ENCODE data around the gene INPP5D. TPM values are rescaled to one million over a fixed set of nuclear protein-coding genes. Genes with fewer than 3 reads are reported as not detected.
"Not testable (repeated sequence)": the region's sequence is repeated elsewhere in the genome, so short reads cannot be mapped to it uniquely, and the experiment has no call there.

Gene INPP5D
- 4.6 TPM for polyA plus RNA-seq (2013, experiment 1 of 2)
- polyA plus RNA-seq (2013, experiment 2 of 2), result 5.9 TPM

- H3K36me3 ChIP-seq (ENCODE audit: insufficient read depth, low read length), result no peaks in the 10 kb centered on the region
- 89% methylated on average over 25 of the region's 26 CpGs for whole genome bisulfite sequencing
- no peaks in the 10 kb centered on the region for H3K9me3 ChIP-seq (ENCODE audit: insufficient read depth, low read depth, low read length)
- H3K9ac ChIP-seq (ENCODE audit: low read depth, low read length), result no peak within 1 kb of the TSS
- no peaks in the 10 kb centered on the region for H3K4me1 ChIP-seq (ENCODE audit: insufficient read depth, low read length)
- no peak within 1 kb of the TSS for H3K4me3 ChIP-seq (ENCODE audit: low read length)
- H3K27me3 ChIP-seq (ENCODE audit: insufficient read depth, low read length), result 0 out of 2 replicates have a peak, but pooled peaks cover under 1% of the 10 kb centered on the region
- no peak within 1 kb of the TSS for H3K27ac ChIP-seq (ENCODE audit: low read depth, low read length)
Measured at GRCh38 chr2:233059797-233060500, at the start of gene INPP5D. Gene INPP5D, plus strand, starts transcription at chr2:233060342. Its CDS starts 137 bp downstream, at chr2:233060479.

- no peaks in the 10 kb centered on the region for H3K27me3 ChIP-seq (ENCODE audit: insufficient read depth, low read length)
- WGBS, result 92% methylated on average over 9 of the region's 9 CpGs
- no peaks in the 10 kb centered on the region for H3K9me3 ChIP-seq (ENCODE audit: insufficient read depth, low read depth, low read length)
- no peak overlapping the region for H3K27ac ChIP-seq (ENCODE audit: low read depth, low read length)
- no peak overlapping the region for H3K4me3 ChIP-seq (ENCODE audit: low read length)
- H3K36me3 ChIP-seq (ENCODE audit: insufficient read depth, low read length), result no peaks in the 10 kb centered on the region
- no peak overlapping the region for H3K9ac ChIP-seq (ENCODE audit: low read depth, low read length)
- no peaks in the 10 kb centered on the region for H3K4me1 ChIP-seq (ENCODE audit: insufficient read depth, low read length)
Measured at GRCh38 chr2:233010569-233011267, 49.4 kb upstream of the INPP5D start.

GRCh38 chr2:233011268-233011650 lies 48.9 kb upstream of the INPP5D start:
- Histone ChIP-seq H3K4me1 (ENCODE audit: insufficient read depth, low read length) (no peaks in the 10 kb centered on the region), H3K4me3 (ENCODE audit: low read length) (no peak overlapping the region), H3K36me3 (ENCODE audit: insufficient read depth, low read length) (no peaks in the 10 kb centered on the region), H3K27me3 (ENCODE audit: insufficient read depth, low read length) (no peaks in the 10 kb centered on the region), H3K27ac (ENCODE audit: low read depth, low read length) (no peak overlapping the region), H3K9me3 (ENCODE audit: insufficient read depth, low read depth, low read length) (no peaks in the 10 kb centered on the region), H3K9ac (ENCODE audit: low read depth, low read length) (no peak overlapping the region)
- WGBS, result 95% methylated on average over 6 of the region's 6 CpGs

GRCh38 chr2:233011702-233012131 lies 48.4 kb upstream of the INPP5D start:
- Histone ChIP-seq H3K9ac (ENCODE audit: low read depth, low read length) (no peak overlapping the region; the same call in 1 of the 2 replicates), H3K27ac (ENCODE audit: low read depth, low read length) (no peak overlapping the region), H3K4me3 (ENCODE audit: low read length) (no peak overlapping the region), H3K9me3 (ENCODE audit: insufficient read depth, low read depth, low read length) (no peaks in the 10 kb centered on the region), H3K27me3 (ENCODE audit: insufficient read depth, low read length) (no peaks in the 10 kb centered on the region), H3K36me3 (ENCODE audit: insufficient read depth, low read length) (no peaks in the 10 kb centered on the region), H3K4me1 (ENCODE audit: insufficient read depth, low read length) (no peaks in the 10 kb centered on the region)
- 95% methylated on average over 1 of the region's 1 CpG for WGBS

GRCh38 chr2:233012301-233012971 lies 47.7 kb upstream of the INPP5D start:
- Histone ChIP-seq H3K36me3 (ENCODE audit: insufficient read depth, low read length) (no peaks in the 10 kb centered on the region), H3K9ac (ENCODE audit: low read depth, low read length) (no peak overlapping the region; the same call in 1 of the 2 replicates), H3K4me1 (ENCODE audit: insufficient read depth, low read length) (no peaks in the 10 kb centered on the region), H3K27ac (ENCODE audit: low read depth, low read length) (no peak overlapping the region), H3K4me3 (ENCODE audit: low read length) (no peak overlapping the region), H3K9me3 (ENCODE audit: insufficient read depth, low read depth, low read length) (no peaks in the 10 kb centered on the region), H3K27me3 (ENCODE audit: insufficient read depth, low read length) (no peaks in the 10 kb centered on the region)
- 89% methylated on average over 12 of the region's 12 CpGs for WGBS

GRCh38 chr2:233013027-233013461 lies 47.1 kb upstream of the INPP5D start, which contains the start of gene NGEF:
Gene NGEF, minus strand, starts transcription at chr2:233013256. Its CDS starts 38,366 bp downstream, at chr2:232974890.
- Histone ChIP-seq H3K9me3 (ENCODE audit: insufficient read depth, low read depth, low read length) (no peaks in the 10 kb centered on the region), H3K4me1 (ENCODE audit: insufficient read depth, low read length) (no peaks in the 10 kb centered on the region), H3K4me3 (ENCODE audit: low read length) (no peak within 1 kb of the TSS), H3K9ac (ENCODE audit: low read depth, low read length) (no peak within 1 kb of the TSS; the same call in 1 of the 2 replicates), H3K27ac (ENCODE audit: low read depth, low read length) (no peak within 1 kb of the TSS), H3K36me3 (ENCODE audit: insufficient read depth, low read length) (no peaks in the 10 kb centered on the region), H3K27me3 (ENCODE audit: insufficient read depth, low read length) (no peaks in the 10 kb centered on the region)
- 94% methylated on average over 12 of the region's 12 CpGs for WGBS

- H3K9me3 ChIP-seq (ENCODE audit: insufficient read depth, low read depth, low read length), result no peaks in the 10 kb centered on the region
- H3K4me3 ChIP-seq (ENCODE audit: low read length), result no peak overlapping the region
- no peak overlapping the region for H3K27ac ChIP-seq (ENCODE audit: low read depth, low read length)
- no peaks in the 10 kb centered on the region for H3K27me3 ChIP-seq (ENCODE audit: insufficient read depth, low read length)
- no peaks in the 10 kb centered on the region for H3K36me3 ChIP-seq (ENCODE audit: insufficient read depth, low read length)
- 100% methylated on average over 1 of the region's 1 CpG for WGBS
- H3K9ac ChIP-seq (ENCODE audit: low read depth, low read length), result no peak overlapping the region
- H3K4me1 ChIP-seq (ENCODE audit: insufficient read depth, low read length), result no peaks in the 10 kb centered on the region
Measured at GRCh38 chr2:233013650-233014049, 46.5 kb upstream of the INPP5D start.

GRCh38 chr2:233015019-233015645 lies 45.0 kb upstream of the INPP5D start:
- WGBS, result 93% methylated on average over 1 of the region's 1 CpG
- H3K9me3 ChIP-seq (ENCODE audit: insufficient read depth, low read depth, low read length), result no peaks in the 10 kb centered on the region
- no peaks in the 10 kb centered on the region for H3K36me3 ChIP-seq (ENCODE audit: insufficient read depth, low read length)
- H3K27me3 ChIP-seq (ENCODE audit: insufficient read depth, low read length), result no peaks in the 10 kb centered on the region
- H3K9ac ChIP-seq (ENCODE audit: low read depth, low read length), result no peak overlapping the region
- no peak overlapping the region for H3K4me3 ChIP-seq (ENCODE audit: low read length)
- H3K4me1 ChIP-seq (ENCODE audit: insufficient read depth, low read length), result no peaks in the 10 kb centered on the region
- no peak overlapping the region for H3K27ac ChIP-seq (ENCODE audit: low read depth, low read length)

GRCh38 chr2:233017947-233018346 lies 42.2 kb upstream of the INPP5D start:
- H3K9ac ChIP-seq (ENCODE audit: low read depth, low read length), result no peak overlapping the region
- H3K36me3 ChIP-seq (ENCODE audit: insufficient read depth, low read length), result no peaks in the 10 kb centered on the region
- no peaks in the 10 kb centered on the region for H3K9me3 ChIP-seq (ENCODE audit: insufficient read depth, low read depth, low read length)
- no peak overlapping the region for H3K27ac ChIP-seq (ENCODE audit: low read depth, low read length)
- no peaks in the 10 kb centered on the region for H3K4me1 ChIP-seq (ENCODE audit: insufficient read depth, low read length)
- no peak overlapping the region for H3K4me3 ChIP-seq (ENCODE audit: low read length)
- WGBS, result 100% methylated on average over 1 of the region's 1 CpG
- H3K27me3 ChIP-seq (ENCODE audit: insufficient read depth, low read length), result no peaks in the 10 kb centered on the region

- H3K27ac ChIP-seq (ENCODE audit: low read depth, low read length); H3K9me3 ChIP-seq (ENCODE audit: insufficient read depth, low read depth, low read length); H3K36me3 ChIP-seq (ENCODE audit: insufficient read depth, low read length); H3K4me1 ChIP-seq (ENCODE audit: insufficient read depth, low read length); H3K4me3 ChIP-seq (ENCODE audit: low read length); H3K27me3 ChIP-seq (ENCODE audit: insufficient read depth, low read length); H3K9ac ChIP-seq (ENCODE audit: low read depth, low read length): not testable (repeated sequence)
- 90% methylated on average over 2 of the region's 4 CpGs for WGBS
Measured at GRCh38 chr2:233019610-233020009, 40.5 kb upstream of the INPP5D start.

All from HUES64 (cell line).